GM18505 (cell line): ENCODE results near the gene FAM117A.
A peak's percentile ranks its signal among the peaks of the same experiment; 100 is the strongest.

Source experiments
- ATAC-seq: cut with Tn5 transposase; IDR thresholded peaks from one replicate; pipeline ENCODE4 v1.9.1; 2021; ENCODE audit not compliant: unreplicated experiment
- POLR2A ChIP-seq: IDR thresholded peaks from 4 replicates; pipeline ENCODE4 v1.6.1; 2011; ENCODE audit warnings: borderline replicate concordance; ENCODE audit not compliant: insufficient read depth, insufficient read length; ENCODE audit errors: extremely low read depth

FAM117A gene

GRCh38 chr17:49723423-49723822, 40.5 kb downstream of the FAM117A start:
- no peak for TF ChIP-seq POLR2A
- no peak for ATAC-seq

GRCh38 chr17:49722066-49722465, 41.9 kb downstream of the FAM117A start:
- no peak for ATAC-seq
- no peak for TF ChIP-seq POLR2A

- TF ChIP-seq POLR2A = no peak
- ATAC-seq = no peak
Observed at GRCh38 chr17:49717371-49717861, 46.5 kb downstream of the FAM117A start.

- ATAC-seq = no peak
- no peak for TF ChIP-seq POLR2A
Observed at GRCh38 chr17:49716668-49717364, 47.1 kb downstream of the FAM117A start.

- TF ChIP-seq POLR2A = no peak
- no peak for ATAC-seq
Observed at GRCh38 chr17:49715717-49716279, 48.1 kb downstream of the FAM117A start.

- TF ChIP-seq POLR2A = no peak
- ATAC-seq = no peak
Observed at GRCh38 chr17:49715216-49715615, 48.7 kb downstream of the FAM117A start.

GRCh38 chr17:49708515-49709183, 55.3 kb downstream of the FAM117A start:
- ATAC-seq = no peak
- no peak for TF ChIP-seq POLR2A

GRCh38 chr17:49707608-49708514, 56.1 kb downstream of the FAM117A start, which contains the start of gene SLC35B1:
Gene SLC35B1, minus strand, starts transcription at chr17:49707964. Its CDS starts 131 bp downstream, at chr17:49707833.
- peak; percentile 92 for ATAC-seq
- TF ChIP-seq POLR2A = peak; percentile 88

GRCh38 chr17:49707246-49707607, 56.7 kb downstream of the FAM117A start:
- no peak for TF ChIP-seq POLR2A
- no peak for ATAC-seq

- TF ChIP-seq POLR2A = no peak
- ATAC-seq = no peak
Observed at GRCh38 chr17:49705254-49705653, 58.7 kb downstream of the FAM117A start.

- TF ChIP-seq POLR2A = no peak
- ATAC-seq = no peak
Observed at GRCh38 chr17:49703557-49704277, 60.2 kb downstream of the FAM117A start.

- no peak for TF ChIP-seq POLR2A
- ATAC-seq = no peak
Observed at GRCh38 chr17:49700960-49701359, 63.0 kb downstream of the FAM117A start.
